ENCODE data around the gene SLC25A33.

Gene SLC25A33

DNA sequence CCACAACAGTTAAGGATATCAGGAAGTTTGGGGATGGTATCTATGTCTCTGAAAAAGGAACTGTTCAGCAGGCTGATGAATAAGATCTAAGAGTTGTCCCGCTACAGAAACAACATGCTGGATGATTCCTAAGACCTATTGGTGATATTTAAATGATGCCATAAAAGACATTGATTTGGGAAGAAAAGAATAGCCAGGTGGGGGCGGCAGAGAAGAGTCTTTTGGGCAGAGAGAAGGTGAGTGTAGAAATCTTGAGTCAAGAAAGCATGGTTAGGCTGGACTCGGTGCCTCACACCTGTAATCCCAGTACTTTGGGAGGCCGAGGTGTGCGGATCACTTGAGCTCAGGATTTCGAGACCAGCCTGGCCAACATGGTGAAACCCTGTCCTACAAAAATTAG is 37.6 kb downstream of the SLC25A33 start:
- no peak overlapping the region for H3K4me3 ChIP-seq (ENCODE audit: low read depth, low read length)
- no peak for DNase-seq (ENCODE audit: low read depth)

DNA sequence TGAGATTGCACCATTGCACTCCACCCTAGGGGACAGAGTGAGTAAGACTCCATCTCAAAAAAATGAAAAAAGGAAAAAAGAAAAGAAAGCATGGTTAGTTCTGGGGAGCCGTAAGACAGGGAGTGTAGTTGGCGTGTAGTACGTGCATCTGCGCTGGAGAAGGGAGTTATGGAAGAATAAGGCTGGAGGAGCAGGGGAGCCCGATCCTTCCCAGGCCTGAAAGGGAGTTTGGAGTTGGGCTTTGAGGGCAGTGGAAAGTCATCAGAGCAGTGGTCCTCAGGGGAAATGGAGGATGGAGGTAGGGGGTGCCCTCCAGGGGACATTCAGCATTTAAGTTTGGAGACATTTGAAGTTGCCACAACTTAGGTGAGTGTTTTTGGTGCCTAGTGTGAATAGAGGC is 38.2 kb downstream of the SLC25A33 start:
- H3K4me3 ChIP-seq (ENCODE audit: low read depth, low read length), result no peak overlapping the region
- no peak for DNase-seq (ENCODE audit: low read depth)

DNA sequence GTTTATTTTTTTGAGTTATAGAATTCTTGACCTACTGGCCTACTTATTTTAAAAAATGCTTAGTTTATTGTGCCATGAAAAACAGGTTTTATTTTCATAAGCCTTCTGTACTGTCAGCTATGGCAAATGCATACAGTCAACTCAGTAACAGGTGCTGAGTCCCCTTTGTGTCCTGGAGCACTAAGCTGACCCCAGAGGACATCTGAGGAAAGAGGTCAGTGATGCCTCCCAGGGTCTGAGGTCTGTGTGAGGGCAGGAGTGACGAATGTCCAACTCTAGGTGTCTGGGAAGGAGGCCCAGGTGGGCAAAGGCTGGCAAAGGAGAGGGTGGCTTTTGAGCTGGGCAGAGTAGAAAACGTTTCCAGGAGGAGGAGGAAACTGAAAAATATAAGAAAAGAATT is 41.7 kb downstream of the SLC25A33 start:
- no peak for DNase-seq (ENCODE audit: low read depth)

GRCh38 chr1:9586147-9586766 is 47.0 kb downstream of the SLC25A33 start:
- H3K4me3 ChIP-seq (ENCODE audit: low read depth, low read length), result no peak overlapping the region
- DNase-seq (ENCODE audit: low read depth), result no peak

More for the DNA sequence above, 41.7 kb downstream of the SLC25A33 start:
- H3K4me3 ChIP-seq (ENCODE audit: low read depth, low read length), result no peak overlapping the region

DNA sequence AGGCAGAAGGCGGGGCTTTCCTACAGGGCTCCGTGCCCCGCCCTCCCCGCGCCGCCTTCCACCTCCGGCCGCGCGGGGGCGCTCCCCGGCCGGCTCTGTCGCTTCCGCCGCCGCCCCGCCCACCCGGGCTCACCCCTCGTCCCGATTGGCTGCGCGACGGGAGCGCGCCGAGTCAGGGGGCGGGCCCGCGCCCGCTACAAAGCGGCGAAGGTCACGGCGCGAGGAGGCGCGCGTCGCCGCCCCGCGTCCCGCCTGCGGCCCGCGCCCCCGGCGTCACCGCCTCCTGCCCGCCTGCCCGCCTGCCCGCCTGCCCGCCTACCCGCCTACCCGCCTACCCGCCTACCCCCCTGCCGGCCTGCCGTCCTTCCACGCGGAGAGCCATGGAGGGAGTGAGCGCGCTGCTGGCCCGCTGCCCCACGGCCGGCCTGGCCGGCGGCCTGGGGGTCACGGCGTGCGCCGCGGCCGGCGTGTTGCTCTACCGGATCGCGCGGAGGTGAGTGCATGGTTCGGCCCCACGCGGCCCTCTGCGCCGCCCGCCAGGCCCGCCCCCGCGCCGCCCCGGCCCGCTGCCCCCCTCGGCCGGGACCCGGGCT is 49.4 kb downstream of the SLC25A33 start, which contains the start of gene TMEM201:
Gene TMEM201 (plus strand): TSS at position 361 of the 593 bp plus-strand sequence. CDS start 20 bp downstream, at position 381.
- DNase-seq (ENCODE audit: low read depth), result peak; percentile 58
- H3K4me3 ChIP-seq (ENCODE audit: low read depth, low read length), result peak within 1 kb of the TSS; percentile 53

DNA sequence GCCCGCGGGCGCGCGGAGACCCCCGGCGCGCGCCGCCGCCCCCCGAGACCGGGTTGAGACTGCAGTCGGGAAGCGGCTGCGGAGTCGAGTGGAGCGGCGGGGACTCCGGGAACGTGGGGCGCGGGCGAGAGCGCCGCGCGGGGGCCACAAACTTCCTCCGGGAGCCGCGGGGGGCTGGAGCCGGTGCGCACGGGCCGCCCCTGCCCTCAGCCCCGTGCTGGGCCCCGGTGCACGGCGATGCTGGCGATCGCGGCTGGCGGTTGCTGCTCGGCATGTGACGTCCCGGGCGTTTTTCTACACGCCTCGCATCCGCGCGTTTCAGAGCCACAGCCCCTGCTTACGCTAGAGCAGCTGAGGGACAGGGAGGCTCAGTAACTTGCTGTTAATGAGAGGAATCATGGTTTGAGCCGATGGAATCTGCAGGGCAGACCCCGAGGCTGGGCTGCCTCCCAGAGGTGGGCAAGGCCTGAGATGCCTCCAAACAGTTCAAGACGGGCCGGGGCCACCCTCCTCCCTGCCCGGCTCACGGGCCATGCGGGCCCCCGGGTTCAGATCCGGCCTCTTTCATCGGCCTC is 50.0 kb downstream of the SLC25A33 start:
- no peak for DNase-seq (ENCODE audit: low read depth)
- peak overlapping the region; percentile 53 for H3K4me3 ChIP-seq (ENCODE audit: low read depth, low read length)

- DNase-seq (ENCODE audit: low read depth), result no peak
- peak overlapping the region; percentile 53 for H3K4me3 ChIP-seq (ENCODE audit: low read depth, low read length)
Measured at GRCh38 chr1:9589719-9590157, 50.5 kb downstream of the SLC25A33 start.

DNA sequence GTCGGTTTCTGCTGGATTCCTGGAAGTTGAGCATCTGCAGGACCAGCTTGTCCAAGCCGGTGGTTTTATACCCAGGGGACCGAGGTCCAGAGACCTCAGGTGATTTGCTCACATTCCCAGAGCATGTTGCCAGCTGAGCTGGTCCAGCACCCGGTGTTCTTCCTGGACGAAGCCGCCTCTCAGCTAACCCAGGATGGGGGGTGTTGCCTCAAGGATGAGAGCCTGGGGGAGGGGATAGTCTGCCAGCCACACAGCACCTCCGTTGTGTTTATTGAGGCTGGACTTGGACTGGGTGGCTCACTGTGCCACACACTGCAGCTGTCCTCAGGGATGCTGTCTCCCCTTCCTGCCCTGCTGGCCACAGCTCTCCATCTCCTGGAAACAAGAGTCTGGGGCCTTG is 50.9 kb downstream of the SLC25A33 start:
- no peak for DNase-seq (ENCODE audit: low read depth)
- no peak overlapping the region for H3K4me3 ChIP-seq (ENCODE audit: low read depth, low read length)

DNA sequence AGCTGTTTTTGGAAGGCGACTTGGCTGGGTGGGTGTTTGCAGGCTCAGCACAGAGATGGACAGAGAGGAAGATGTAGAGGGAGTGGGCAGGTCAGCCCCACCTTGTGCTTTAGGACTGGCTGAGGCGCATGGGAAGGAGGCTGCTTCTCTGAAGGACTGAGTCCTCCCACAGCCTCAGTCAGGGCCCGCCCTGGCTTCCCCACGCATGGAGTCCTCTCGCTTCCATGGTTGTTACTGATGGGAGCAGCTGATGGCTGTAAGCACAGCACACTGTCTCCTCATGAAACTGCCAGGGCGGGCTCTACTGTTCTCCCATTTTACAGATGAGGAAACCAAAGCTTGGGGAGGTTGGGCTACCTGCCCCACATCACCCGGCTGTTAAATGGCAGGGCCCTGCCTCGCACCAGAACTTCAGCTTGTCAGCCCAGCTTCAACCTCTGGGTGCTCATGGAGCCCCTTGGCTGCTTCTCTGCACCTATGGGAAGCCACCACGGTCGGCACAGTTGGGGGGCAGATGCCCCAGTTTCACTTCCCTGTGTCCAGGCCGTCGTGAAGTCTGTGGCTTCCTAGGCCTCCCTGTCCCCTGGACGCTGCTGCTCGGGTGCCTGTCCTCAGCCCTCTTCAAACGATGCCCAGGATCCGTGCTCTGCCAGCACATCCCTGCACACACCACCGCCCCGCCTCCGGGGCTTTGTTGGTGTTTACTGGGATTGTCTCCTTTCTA is 51.8 kb downstream of the SLC25A33 start:
- no peak overlapping the region for H3K4me3 ChIP-seq (ENCODE audit: low read depth, low read length)
- DNase-seq (ENCODE audit: low read depth), result no peak

DNA sequence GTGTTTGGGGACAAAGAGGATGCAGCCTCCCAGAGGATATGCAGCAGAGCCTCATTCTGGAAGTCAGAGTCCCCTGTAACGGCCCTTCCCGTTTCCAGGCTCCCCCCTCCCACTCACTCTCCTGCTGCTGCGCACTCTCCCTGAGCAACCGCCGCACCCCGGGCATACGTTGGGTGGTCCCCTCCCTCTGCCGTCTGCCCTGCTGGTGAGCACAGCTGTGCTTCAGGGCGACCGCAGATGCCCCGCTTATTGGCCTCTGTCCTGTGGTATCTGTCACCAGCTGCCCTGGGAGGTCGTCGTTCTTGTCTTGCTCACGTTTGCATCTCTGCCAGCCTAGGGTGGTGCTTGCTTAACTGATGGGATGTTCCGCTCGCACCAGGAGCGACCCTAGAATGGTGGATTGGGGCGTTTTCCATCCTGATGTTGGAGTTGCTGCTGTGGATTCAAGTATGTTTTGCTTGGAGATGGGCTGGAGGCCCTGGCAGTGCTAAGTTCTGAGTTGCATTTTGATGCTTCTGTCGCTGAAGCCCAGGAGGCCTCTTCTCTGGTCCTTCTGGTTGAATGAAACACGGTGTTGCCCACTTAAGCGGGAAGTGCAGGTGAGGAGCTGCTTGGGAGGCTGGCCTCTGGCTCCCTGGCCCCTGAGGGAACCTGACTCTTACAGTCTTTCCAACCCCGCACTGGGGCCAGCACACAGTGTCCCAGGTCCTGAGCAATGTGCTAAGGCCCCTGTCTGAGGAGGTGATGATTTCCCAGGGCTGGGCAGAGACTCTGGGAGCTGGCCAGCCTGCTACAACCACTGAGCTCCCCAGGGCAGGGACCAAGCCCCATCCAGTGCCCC is 52.6 kb downstream of the SLC25A33 start:
- no peak for DNase-seq (ENCODE audit: low read depth)
- H3K4me3 ChIP-seq (ENCODE audit: low read depth, low read length), result no peak overlapping the region

- H3K4me3 ChIP-seq (ENCODE audit: low read depth, low read length), result no peak overlapping the region
- DNase-seq (ENCODE audit: low read depth), result no peak
Measured at GRCh38 chr1:9592510-9593075, 53.3 kb downstream of the SLC25A33 start.

DNA sequence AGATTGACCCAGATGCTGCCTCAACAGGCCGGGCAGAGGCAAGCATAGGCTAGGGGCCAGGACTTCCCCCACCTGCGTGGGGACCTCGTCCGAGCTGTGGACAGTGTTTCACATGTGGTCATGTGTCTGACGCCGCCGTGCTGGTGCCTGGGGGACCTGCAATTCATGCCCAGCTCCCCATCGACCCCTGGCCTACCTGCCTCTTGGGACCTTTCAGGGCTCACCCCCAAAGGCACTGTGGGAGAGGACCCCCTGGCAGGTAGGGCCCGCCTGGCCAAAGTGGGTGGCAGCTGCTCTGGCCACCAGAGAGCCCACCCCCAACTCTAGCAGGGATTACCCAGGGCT is 53.9 kb downstream of the SLC25A33 start:
- no peak overlapping the region for H3K4me3 ChIP-seq (ENCODE audit: low read depth, low read length)
- no peak for DNase-seq (ENCODE audit: low read depth)

DNA sequence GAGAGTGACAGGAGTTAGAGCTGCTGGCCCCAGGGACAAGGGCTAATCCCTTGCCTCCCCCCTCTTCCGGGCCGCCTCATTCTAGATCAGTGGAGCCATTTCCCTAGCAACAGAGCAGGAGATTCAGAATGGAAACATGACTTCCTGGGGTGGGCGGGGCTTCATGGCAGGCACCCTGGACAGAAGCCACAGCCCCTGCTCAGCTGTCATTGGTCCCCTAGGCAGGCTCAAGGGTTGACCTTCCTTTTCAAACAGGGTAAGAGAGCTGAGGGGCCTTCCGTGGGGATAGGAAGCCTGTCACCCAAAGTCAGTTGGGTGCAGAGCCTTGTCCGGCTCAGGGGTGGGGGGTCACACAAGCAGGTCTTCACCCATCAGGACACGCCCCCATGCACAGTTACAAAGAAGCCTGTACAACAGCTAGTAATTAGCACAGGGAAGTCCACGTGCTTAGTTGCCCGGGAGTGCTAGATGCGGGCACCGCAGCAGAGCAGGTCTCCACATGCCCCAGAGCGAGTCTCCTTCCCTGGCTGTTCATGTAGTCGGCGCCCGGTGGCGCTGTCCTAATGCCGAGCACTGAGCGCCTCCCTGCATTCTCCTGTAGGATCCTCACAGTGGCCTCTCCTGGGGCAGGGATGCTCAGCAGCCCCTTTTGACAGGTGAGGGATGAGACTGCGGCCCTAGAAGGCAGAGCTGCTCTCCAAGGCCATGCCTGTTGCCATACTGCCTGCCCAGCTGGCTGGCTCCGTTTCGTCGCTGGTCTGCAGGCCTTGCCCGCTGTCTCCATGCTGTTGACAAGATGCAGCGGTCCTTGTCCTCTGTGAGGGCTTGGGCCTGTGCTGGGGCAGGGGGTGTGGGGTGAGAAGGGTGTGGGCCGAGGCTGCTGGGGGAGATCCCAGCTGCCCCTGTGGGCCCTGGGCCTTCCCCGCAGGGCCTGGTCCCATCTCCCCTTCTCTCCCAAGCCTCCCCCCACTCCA is 54.5 kb downstream of the SLC25A33 start:
- H3K4me3 ChIP-seq (ENCODE audit: low read depth, low read length), result no peak overlapping the region

GRCh38 chr1:9594471-9595155 is 55.3 kb downstream of the SLC25A33 start:
- no peak for DNase-seq (ENCODE audit: low read depth)
- H3K4me3 ChIP-seq (ENCODE audit: low read depth, low read length), result no peak overlapping the region

More for the DNA sequence above, 54.5 kb downstream of the SLC25A33 start:
- DNase-seq (ENCODE audit: low read depth), result no peak

DNA sequence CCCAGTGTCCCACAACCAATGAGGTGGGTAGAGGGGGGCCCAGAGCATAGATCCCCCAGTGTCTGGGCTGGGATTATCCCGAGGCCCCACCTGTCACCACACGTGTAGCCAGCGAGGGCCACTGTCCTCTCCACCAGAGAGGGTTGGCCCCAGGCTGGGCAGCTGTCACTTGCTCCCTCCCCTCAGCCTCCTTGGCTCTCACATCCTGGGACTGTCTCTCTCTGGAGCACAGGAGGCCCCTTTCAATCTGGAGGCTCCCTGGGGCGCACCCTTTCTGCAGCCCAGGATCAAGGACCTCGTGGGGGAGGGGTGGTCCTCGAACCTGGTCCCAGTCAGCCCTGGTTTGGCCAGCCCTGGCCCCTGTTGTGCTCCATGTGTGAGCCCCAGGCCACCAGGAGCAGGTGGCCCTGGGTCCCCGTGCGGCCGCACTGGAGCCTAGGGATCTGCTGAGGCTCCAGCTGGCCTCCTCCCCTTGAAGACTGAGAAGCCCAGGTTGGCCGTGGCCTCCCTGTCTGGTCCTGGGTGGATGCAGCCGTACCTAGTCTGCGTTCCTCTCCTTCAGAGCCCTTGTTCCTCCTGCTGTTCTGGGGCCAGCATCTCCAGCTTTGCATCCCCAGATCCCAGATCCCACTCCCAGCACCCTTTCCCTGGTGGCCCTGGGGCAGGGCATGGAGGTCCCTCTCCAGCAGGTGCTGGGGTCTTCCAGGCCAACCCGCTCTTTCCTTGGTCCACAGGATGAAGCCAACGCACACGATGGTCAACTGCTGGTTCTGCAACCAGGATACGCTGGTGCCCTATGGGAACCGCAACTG is 56.1 kb downstream of the SLC25A33 start:
- no peak for DNase-seq (ENCODE audit: low read depth)
- H3K4me3 ChIP-seq (ENCODE audit: low read depth, low read length), result no peak overlapping the region

- no peak overlapping the region for H3K4me3 ChIP-seq (ENCODE audit: low read depth, low read length)
- DNase-seq (ENCODE audit: low read depth), result no peak
Measured at GRCh38 chr1:9595968-9596340, 56.7 kb downstream of the SLC25A33 start.
